Caki2 (cell line): Measurements from ENCODE around the gene SLC35B1. TPM values are rescaled to one million over a fixed set of nuclear protein-coding genes. Genes with fewer than 3 reads are reported as not detected.
"Not testable (repeated sequence)": the region's sequence is repeated elsewhere in the genome, so short reads cannot be mapped to it uniquely, and the experiment has no call there.

Source experiments
- DNase-seq: peaks from one replicate; pipeline ENCODE4 v3.0.0-alpha.2; 2015; ENCODE audit warnings: low read depth
- in situ Hi-C: cut with HindIII; loops from 2 replicates; pipeline ENCODE4 v1.10.0; 2016; ENCODE audit warnings: low sequenced_read_pairs, low pct_unique_long_range_greater_than_20kb, mixed read lengths
- total RNA-seq: library from RNA; depleted of rRNA; stranded (reverse); fragments of >200 nt; shearing (Covaris generic); gene quantifications from 2 replicates; pipeline ENCODE4 v1.2.3, GENCODE V29; 2014; ENCODE audit warnings: low replicate concordance

Gene SLC35B1
- total RNA-seq, 1 experiment from 2014 or later, result 106 TPM

DNA sequence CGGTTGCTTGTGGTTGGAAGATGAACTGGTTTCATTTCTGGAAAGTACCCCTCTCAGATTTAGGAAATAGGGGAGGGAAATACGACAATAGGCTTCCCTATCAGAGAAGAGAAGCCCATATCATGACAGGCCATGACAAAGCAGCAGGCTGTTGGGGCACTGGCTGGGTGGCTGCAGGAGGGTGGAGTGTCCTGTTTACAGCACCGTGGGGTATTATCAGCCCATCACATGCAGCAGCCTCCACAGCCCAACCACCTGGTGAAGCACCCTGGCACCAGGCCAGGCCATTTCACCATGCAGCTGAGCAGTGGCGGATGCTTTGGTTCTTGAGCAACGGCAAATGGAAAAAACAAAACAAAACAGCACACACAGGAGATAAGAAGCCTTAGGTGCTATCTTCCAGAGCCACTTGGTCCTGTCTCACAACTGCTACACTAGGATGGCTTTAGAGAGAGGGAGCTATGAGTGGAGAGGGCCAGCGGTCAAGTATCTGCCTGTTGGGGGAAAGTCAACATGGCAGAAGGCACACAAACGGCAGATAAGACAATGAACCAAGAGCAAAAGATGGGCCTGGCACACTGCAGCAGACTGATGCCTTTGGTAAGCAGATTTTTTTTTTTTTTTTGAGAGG is 32.0 kb upstream of the SLC35B1 start:
- in situ Hi-C loops, result no loop called here
- no peak for DNase-seq

DNA sequence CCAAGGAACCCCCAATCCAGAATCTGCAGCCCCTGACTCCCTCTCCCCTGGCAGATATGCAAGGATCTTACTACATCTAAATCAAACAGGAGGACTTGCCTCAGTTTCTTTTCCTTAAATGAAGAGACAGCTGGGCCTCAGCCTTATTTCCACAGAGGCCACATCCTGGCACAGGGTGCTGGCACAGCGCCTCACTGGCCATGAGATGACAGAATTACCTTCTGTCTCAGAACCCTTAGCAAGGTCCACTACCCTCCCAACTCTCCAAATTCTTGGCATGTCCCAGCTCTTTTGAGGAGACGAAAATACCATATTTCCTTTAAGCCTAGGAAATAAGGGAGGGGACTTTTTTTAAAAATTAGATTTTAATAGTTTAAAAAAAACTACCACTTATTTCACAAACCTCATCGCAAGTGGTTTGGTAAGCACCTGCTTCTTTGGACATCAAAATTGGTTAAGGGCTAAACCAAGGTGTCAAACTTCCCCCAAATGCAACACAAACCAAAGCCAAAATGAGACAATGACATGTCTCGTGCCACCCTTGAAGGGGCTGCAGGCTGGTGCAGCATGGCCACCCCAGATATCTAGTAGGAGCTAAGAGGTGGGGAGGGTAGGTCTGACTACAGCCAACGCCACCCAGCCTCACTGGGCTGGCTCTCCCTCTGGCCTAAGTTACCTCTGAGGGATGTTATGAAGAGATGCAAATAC is 30.8 kb upstream of the SLC35B1 start:
- in situ Hi-C loops, result no loop called here
- DNase-seq, result no peak

DNA sequence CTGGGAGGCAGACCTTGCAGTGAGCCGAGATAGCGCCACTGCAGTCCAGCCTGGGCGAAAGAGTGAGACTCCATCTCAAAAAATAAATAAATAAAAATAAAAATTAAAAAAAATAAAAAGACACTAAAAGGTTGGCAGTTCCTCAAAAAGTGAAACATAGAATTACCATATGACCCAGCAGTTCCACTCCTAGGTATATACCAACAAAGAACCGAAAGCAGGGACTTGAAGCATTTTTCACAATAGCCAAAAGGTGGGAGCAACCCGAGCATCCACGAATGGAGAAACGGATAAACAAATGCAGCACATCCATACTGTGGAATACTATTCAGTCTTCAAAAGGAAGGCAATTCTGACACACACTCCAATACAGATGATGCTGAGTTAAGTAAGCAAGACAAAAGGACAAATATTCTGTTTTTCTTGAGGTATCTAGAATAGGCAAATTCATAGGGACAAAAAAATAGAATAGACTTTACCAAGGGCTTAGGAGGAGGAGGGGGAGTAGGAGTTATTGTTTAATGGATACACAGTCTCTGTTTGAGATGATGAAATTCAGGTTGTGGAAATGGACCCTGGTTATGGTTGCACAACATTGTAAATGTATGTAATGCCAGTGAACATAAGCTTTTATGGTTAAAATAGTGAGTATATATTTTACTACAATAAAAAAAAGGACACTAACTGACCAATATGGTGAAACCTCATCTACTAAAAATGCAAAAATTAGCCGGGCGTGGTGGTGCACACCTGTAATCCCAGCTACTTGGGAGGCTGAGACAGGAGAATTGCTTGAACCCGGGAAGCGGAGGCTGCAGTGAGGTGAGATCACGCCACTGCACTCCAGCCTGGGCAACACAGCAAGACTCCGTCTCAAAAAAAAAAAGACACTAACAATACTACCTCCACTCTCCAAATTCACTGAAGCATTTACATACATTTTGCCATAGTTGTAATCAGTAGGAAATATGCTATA is 27.0 kb upstream of the SLC35B1 start:
- no peak for DNase-seq

DNA sequence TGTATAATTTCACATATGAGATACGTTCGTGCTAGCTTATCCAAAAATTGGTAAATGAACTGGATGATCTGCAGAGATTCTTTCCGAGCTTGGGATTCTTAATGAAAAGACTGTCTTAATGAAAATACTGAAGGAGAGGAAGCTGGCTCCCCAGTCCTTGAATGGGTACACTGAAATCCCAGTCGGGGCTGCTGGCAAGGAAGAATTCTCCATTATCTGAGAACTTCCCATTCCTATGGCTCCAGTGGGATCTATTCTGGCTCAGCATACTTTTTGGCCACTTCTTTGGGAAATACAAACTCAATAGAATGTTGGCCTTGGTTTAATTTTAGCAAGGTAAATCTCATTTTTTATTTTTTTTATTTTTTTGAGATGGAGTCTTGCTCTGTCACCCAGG is 23.7 kb upstream of the SLC35B1 start:
- DNase-seq, result no peak
- in situ Hi-C loops, result no loop called here

More for the DNA sequence above, 27.0 kb upstream of the SLC35B1 start:
- in situ Hi-C loops, result no loop called here

DNA sequence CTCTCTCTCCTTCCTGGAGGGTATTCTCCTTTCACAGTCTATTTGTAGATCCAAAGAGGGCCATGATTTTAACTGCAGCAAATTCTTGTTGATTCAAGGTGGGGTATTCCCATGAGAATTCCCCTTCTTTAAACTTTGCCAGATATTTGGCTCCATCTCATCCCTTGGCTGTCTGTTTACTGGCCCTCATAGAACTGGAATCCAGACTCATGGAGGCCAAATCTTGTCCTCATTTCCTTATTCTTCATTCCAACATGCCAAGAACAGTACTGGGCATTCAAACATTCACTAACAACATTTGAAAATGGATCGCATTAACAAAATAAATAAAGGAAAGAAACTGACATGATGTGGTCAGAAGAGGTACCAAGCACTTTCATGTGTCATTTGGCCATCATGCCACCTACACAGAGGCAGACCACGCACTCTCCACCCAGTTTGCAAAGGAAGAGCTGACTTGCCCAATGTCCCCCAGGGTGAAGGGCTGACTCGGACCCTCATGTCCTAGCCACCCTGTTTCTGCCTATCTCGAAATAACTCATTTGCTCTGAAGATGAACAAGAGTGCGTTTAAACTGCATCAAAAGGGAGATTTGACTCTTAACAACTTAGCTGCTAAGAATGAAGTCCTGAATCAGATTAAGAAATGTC is 23.1 kb upstream of the SLC35B1 start:
- in situ Hi-C loops, result no loop called here
- DNase-seq, result no peak

DNA sequence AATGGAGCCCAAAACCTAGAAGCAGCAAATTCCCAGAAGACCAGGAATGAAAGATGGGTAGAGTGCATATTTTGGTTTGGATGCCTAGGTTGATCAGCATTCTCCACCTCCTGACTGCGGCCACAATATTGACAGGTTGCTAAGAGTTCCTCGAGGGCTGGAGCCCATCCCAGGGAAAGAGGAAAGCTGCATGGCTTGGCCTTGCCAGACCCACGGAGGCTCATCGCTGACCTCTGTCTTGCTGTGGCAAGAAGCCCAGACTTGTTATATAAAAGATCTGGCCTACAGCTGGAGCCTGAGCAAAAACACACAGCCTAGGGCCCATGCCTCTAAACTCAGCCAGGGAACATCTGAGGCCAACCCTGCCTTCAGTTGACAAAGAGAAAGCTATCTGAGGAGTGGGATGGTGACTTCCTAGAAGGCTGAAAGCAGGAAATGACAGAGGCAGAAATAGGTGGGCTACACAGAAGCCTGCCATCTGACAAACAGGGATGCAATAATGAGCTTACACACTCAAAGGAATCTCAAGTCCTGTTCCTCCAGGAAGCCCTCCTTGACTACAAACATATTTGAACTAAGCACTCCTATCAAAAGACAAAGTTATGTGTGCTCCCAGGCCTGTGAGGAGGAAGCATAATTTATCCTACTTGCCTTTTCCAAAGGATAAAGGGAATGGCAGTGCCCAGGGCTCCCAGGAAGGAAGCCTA is 22.5 kb upstream of the SLC35B1 start:
- DNase-seq, result no peak
- in situ Hi-C loops, result no loop called here

DNA sequence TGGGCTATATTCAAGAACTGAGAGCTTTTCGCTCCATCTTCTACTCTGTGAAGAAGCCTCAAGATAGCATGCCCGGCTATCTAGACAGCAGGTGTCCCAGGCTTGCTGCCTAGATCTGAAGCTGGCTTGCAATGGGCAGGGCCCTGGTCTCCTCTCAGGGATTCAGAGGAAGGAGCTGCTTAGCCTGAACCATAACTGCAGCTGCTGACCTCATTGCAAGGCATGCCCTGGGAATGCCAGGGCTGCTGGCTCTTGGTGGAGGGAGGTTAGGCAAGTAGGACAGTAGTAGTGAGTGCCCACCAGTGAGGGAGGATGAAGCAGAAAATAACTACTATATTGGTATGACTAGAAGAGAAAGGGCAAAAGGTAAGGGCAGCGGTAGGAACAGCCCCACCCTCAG is 21.3 kb upstream of the SLC35B1 start:
- no peak for DNase-seq
- in situ Hi-C loops, result no loop called here

DNA sequence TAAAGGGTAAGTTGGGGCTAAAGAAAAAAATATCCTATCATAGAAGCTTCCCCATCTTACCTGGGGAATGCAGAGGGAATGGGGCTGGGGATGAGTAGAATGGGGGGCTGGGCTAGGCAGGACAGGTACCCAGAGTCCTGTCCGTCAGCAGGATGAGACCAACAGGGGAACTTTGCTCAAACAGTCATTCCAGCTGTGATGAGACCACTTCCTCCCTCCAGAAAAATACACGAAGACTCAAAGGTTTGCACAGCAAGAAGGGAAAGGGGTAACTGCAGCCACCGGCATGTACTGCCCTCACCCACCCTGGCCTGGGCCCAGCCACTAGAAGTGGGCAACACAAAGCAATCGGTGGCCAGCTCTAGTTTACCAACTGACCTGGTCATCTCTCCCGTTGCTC is 20.7 kb upstream of the SLC35B1 start:
- in situ Hi-C loops, result no loop called here
- DNase-seq, result no peak

DNA sequence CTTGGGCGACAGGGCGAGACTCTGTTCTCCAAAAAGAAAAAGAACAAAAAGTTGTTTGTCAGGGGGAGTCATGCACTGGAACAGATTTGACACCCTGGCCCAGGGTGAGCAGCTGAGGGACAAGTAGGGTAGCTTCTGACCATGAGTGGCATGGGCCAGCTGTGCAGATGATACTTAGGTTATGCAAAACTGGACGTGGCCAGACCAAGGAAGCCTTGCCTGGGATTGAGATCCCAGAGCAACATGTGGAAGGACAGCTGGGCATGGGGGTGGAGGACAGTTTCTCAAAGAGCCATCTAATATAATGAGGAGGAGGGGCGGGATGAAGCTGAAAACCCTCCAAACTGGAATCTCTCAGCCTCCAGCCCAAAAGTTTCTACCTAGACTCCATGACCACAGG is 19.6 kb upstream of the SLC35B1 start:
- in situ Hi-C loops, result no loop called here
- DNase-seq, result no peak

DNA sequence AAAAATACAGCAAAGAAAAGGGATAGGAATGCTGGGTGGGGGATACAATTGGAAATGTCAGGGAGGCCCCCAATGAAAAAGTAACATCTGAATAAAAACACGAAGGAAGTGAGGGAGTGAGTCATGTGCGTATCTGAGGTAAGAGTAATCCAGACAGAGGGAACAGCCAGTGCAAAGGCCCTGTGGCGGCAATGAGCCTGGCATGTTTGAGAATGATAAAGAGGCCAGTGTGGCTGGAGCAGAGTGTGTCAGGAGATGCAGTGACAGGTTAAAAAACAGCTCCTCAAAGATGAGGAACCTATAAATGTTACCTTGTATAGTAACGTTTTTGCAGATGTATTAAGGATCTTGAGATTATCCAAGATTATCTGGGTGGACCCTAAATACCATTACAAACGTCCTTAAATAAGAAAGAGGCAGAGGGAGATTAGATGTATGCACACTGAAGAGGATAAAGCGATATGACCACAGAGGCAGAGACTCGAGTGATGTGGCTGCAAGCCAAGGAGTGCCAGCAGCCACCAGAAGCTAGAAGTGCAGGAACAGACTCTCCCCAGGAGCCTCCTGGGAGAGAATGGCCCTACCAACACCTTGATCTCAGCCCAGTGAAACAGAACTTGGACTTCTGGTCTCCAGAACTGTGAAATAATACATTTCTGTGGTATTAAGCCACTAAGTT is 17.8 kb upstream of the SLC35B1 start:
- in situ Hi-C loops, result no loop called here
- DNase-seq, result no peak

DNA sequence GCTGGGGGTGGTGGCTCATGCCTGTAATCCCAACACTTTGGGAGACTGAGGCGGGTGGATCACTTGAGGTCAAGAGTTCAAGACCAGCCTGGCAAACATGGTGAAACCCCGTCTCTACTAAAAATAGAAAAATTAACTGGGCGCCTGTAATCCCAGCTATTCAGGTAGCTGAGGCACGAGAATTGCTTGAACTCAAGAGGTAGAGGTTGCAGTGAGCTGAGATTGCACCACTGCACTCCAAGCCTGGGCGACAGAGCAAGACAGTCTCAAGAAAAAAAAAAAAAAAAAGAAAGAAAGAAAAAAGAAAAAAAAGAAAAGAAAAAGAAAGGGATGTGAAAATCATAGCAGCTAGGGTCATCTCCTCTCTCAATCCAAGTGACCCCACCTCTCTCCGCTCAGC is 16.8 kb upstream of the SLC35B1 start:
- DNase-seq, in situ Hi-C loops: not testable (repeated sequence)

DNA sequence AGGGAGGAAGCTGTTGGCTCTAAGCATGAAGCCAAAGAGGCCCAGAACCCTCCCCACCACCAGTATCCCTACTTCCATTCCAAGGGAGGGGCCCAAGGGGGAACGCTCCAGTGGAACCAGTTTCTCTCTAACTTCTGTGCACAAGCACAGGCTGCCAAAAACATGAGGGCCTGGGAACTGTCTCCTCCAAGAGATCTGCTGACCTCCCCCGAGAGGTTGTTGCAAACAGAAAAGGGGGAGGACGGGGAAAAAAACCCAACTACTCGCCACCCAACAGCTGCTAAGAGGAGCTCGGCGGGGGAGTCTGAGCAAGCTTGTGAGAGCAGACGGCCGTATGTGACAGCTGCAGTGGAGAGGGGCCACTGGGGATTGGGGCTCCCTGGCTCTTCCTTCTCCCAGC is 15.7 kb upstream of the SLC35B1 start:
- no peak for DNase-seq
- in situ Hi-C loops, result no loop called here

DNA sequence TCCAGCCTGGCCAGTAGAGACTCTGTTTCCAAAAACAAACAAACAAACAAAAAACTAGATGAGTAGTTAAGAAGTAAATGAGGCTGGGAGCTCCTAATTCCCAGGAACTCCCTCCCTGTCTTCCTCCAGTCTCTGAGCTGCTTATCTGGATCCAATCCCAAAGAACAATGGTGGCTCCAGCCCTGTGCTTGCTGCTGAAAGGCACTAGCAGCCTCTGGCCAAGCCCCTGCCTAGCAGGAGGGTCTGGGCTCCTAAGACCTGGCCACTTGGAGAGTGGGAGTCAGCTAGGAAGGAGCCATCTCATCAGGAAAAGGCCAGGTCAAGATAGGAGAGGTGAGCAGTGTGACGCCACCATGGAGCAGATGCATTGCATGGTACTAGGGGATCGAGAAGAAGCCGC is 14.3 kb upstream of the SLC35B1 start:
- in situ Hi-C loops, result no loop called here
- no peak for DNase-seq

DNA sequence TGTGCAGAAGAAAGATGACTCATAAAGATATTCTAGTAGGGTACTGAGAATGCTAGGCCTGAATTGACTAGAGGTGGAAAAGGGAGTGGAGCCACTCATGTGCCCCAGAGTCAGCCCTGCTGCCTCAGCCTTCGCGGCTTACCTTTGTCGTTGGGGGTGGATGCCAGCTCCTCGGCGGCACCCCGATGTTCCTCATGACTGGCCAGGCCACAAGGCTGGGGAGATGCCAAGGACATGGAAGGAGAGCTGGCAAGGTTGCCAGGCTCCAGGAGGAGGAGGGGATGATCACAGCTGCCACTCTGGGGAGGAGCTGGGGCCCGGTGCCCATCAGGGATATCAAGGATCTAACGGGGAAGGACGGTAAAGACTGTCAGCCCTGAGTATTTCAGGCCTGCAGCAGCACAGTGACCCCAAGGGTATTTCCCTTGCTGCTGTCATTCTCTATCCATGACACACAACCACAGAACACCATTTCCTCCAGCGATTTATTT is 9.7 kb upstream of the SLC35B1 start:
- in situ Hi-C loops, result no loop called here
- DNase-seq, result no peak

DNA sequence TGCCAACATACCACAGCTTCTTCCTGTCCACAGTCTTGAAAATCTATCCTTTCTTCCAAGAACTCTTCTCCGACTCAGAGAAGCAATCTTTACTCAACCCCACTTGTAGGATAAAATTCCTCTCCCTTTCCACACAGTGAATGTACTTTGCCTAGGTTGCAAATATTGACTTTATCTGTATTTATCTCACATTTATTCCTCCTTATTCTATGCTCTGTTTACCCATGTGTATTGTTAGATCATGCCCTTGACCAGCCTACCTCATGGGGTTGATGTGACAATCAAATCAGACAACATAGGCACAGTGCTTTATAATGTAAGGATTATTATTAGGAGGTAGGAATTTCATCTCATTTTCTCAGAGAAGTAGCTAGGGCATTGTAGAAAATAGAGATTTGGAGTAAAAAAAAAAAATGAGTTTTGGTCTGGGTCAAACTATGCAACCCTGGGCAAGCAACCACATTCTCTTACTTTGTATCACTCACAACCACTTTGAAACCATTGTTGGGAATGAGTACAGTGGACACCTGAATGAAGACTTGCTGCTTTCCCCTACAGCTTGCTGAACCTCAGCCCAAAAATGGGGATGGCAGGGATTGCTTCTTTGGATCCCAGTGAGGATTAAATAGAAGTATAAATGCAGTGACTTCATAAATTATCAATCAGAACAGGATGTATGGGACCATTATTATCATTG is 9.1 kb upstream of the SLC35B1 start:
- in situ Hi-C loops, result no loop called here
- DNase-seq, result no peak

DNA sequence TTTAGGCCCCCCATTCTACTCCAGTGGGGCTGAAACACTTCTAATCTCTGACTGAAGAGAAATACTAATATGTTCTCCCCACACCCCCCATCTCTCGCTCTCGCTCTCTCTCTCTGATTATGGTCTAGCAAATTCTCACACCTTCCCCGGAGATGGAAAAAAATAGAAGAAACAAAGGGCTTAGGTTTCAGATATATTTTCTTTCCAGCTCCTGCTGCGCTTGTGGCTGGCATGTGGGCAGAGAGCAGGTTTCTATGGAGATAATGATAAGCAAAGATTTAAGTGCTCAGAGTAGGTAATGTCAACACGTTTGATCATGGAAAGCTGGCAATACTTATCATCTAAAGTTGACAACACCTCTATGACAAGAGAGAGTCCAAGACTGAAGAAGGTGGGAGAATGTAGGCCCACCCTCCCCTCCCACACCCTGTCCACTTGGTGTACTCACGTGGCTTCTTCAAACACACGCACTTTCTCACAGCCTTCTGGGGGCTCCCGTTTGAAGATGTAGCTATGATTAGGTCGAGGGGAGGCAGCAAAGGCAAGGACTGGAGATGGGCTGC is 8.0 kb upstream of the SLC35B1 start:
- DNase-seq, result no peak
- in situ Hi-C loops, result no loop called here

DNA sequence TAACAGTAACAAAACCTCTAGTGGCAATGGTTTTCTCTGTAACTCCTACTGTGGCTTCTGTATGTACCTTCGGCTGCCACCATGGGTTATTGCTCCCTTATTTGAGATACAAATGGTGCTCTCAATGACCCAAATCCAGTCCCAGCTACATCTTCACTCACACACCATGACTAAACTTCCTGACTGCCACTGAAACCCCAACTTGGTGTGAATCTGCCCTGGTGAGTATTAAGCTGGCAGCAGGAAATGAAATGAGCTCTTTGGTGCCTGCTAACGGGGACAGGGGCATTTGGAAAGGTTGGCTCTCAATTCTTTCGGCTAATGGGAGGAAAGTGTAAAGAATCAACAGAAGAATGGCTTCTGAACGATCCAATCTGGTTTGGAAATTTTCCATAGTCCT is 7.5 kb upstream of the SLC35B1 start:
- in situ Hi-C loops, result no loop called here
- DNase-seq, result no peak
